Measurements from ENCODE around the gene TNFRSF13B. TPM values are rescaled to one million over a fixed set of nuclear protein-coding genes. Genes with fewer than 3 reads are reported as not detected.

Gene TNFRSF13B
- total RNA-seq, 2 experiments from 2014 or later = 7.5 to 19.3 TPM

GRCh38 chr17:16889088-16889465 is 82.8 kb downstream of the TNFRSF13B start:
- CTCF ChIA-PET (ENCODE audit: unreplicated experiment) = no interaction called here
- intact Hi-C loops (cut with micrococcal nuclease; ENCODE audit: unreplicated experiment) = no loop called here
- DNase-seq (ENCODE audit: low spot score) = no peak

More at GRCh38 chr17:16889088-16889465, 82.8 kb downstream of the TNFRSF13B start:
- no peak overlapping the region for H3K4me2 ChIP-seq (ENCODE audit: low read length)
- H2AFZ ChIP-seq (ENCODE audit: low read length) = no peak overlapping the region
- H3K4me1 ChIP-seq (ENCODE audit: insufficient read depth, low read length, poor library complexity, severe bottlenecking) = no peaks in the 10 kb centered on the region
- H3K27ac ChIP-seq (ENCODE audit: low read depth, low read length, poor library complexity, severe bottlenecking) = no peak overlapping the region
- no peaks in the 10 kb centered on the region for H3K79me2 ChIP-seq (ENCODE audit: insufficient read depth, low read depth, low read length)
- no TSS peak for BruUV-seq (replicated peaks)
- POLR2A ChIA-PET = interaction anchor here (0.6 kb wide), 1 partner anchor 30 kb away, joined by 3 read pairs; no protein-coding TSS in a partner anchor
- no peaks in the 10 kb centered on the region for H3K9me2 ChIP-seq (ENCODE audit: insufficient read depth, low read length)
- H3K36me3 ChIP-seq (ENCODE audit: insufficient read depth, low read length) = no peaks in the 10 kb centered on the region
- no peaks in the 10 kb centered on the region for H3K9me3 ChIP-seq (ENCODE audit: low read length)
- TF ChIP-seq CTCF (conservative IDR thresholded peaks at IDR 0.05; ENCODE audit: low read length) = no peak
- no peak for TF ChIP-seq EZH2phosphoT487 (IDR thresholded peaks at IDR 0.05; ENCODE audit: borderline replicate concordance, low read depth, low read length)
- no peak overlapping the region for H3K4me3 ChIP-seq (ENCODE audit: low read depth, low read length, poor library complexity, severe bottlenecking)
- H4K20me1 ChIP-seq (ENCODE audit: insufficient read depth, low read length) = no peaks in the 10 kb centered on the region

Small RNAs within 50 kb of the gene (small RNA-seq; reads per million reads assigned to genes)
- gene AL353996.1 = not detected

Other genes starting within 250 kb of the TNFRSF13B start
- 73.3 and 78.9 TPM in 2 replicates for gene MPRIP, start 70.3 kb upstream of the TNFRSF13B start, total RNA-seq (2014; rRNA removed; shearing (Covaris generic))
- gene MPRIP, start 70.3 kb upstream of the TNFRSF13B start, total RNA-seq (2022) = 109 and 118 TPM in 2 replicates
- not detected in 2 replicates for gene PLD6, start 234.2 kb upstream of the TNFRSF13B start, total RNA-seq (2014; rRNA removed; shearing (Covaris generic))
- gene PLD6, start 234.2 kb upstream of the TNFRSF13B start, total RNA-seq (2022) = not detected in 2 replicates

Measured in OCI-LY7 (cell line).